Sigmoid colon (tissue), 7 donors: Measurements from ENCODE around the gene KCTD15. TPM values are rescaled to one million over a fixed set of nuclear protein-coding genes. Genes with fewer than 3 reads are reported as not detected.

Source experiments
- DNase-seq: peaks from one replicate; pipeline ENCODE4 v3.0.0-alpha.2; 2019
- H3K27ac ChIP-seq, 4 donors: fragments of 200-600 bp; sonication (generic); one replicate each; pipeline ENCODE4 v1.5.1; 2016 to 2019; ENCODE audit warnings: mild to moderate bottlenecking in 1 of 4
- H3K27me3 ChIP-seq, 3 donors: fragments of 200-600 bp; sonication (generic); one replicate each; pipeline ENCODE4 v1.5.1; 2019; ENCODE audit warnings: mild to moderate bottlenecking in 1 of 3
- H3K36me3 ChIP-seq, 4 donors: fragments of 200-600 bp; sonication (generic); one replicate each; pipeline ENCODE4 v1.5.1; 2016 to 2019
- H3K4me1 ChIP-seq, 4 donors: fragments of 200-600 bp; sonication (generic); one replicate each; pipeline ENCODE4 v1.5.1; 2017 to 2019
- H3K4me3 ChIP-seq, 4 donors: fragments of 200-600 bp; sonication (generic); one replicate each; pipeline ENCODE4 v1.5.1; 2017 to 2019; ENCODE audit warnings: mild to moderate bottlenecking in 2 of 4, moderate library complexity in 1 of 4
- H3K9me3 ChIP-seq, 4 donors: fragments of 200-600 bp in 3 of 4; sonication (generic) in 3 of 4; one replicate each; pipeline versions ENCODE4 v1.5.1 to v1.6.1; 2013 to 2019
- CTCF ChIP-seq, 4 experiments: fragments of 450-650 bp in 3 of 4; fragments of 200-600 bp in 1 of 4; IDR thresholded peaks; one replicate each; pipeline ENCODE4 v1.5.1; 2016 to 2019; ENCODE audit warnings: antibody characterized with exemption in 4 of 4, mild to moderate bottlenecking in 3 of 4, moderate library complexity in 2 of 4
- EP300 ChIP-seq, 4 donors: sonication (generic); formaldehyde crosslinking; IDR thresholded peaks; one replicate each; pipeline ENCODE4 v1.6.1; 2017; ENCODE audit warnings: antibody characterized with exemption in 4 of 4
- POLR2A ChIP-seq, 2 donors: fragments of 450-650 bp; IDR thresholded peaks; one replicate each; pipeline ENCODE4 v1.6.1; 2016; ENCODE audit warnings: antibody characterized with exemption in 2 of 2, mild to moderate bottlenecking in 2 of 2, moderate library complexity in 2 of 2
- POLR2AphosphoS5 ChIP-seq, 4 donors: sonication (generic); formaldehyde crosslinking; IDR thresholded peaks; one replicate each; pipeline ENCODE4 v1.6.1; 2017; ENCODE audit warnings: antibody characterized with exemption in 4 of 4
- WGBS, 2 donors: extraction: QIAGEN DNeasy Blood & Tissue Kit; methylation state at CpG; one replicate each; pipeline ENCODE4 v1.1.7; 2013; 5-methylcytosine and 5-hydroxymethylcytosine counted together
- intact Hi-C: fragments of 100-400 bp; cut with DNase I; formaldehyde crosslinking; loops from one replicate; pipeline ENCODE4 v1.15.1; 2023
- polyA plus RNA-seq, 3 donors: library from polyadenylated mRNA; stranded (reverse); fragments of 200-250 nt; gene quantifications; one replicate each; pipeline ENCODE4 v1.2.3, GENCODE V29; 2013
- total RNA-seq, 4 donors: library from RNA; depleted of rRNA; stranded (reverse); fragments of >200 nt; gene quantifications; one replicate each; pipeline ENCODE4 v1.1.0, GENCODE V29; 2016
- donor health status: healthy with polysubstance abuse.
- donor health status: Bipolar disorder and iron deficiency.
- donor health status: healthy.

Gene KCTD15
- total and polyA plus RNA-seq, 7 donors = 3.0 to 132 (median 52.8) TPM

GRCh38 chr19:33801411-33801810 is 4.7 kb downstream of the KCTD15 start:
- Histone ChIP-seq H3K4me1 (peaks cover 0 to 72% (median 60%) of the 10 kb centered on the region in 4 donors), H3K36me3 (peaks cover 0 to 42% (median 23%) of the 10 kb centered on the region in 4 donors), H3K9me3 (no peaks in the 10 kb centered on the region), H3K27ac (peak overlapping the region in 3 of 4 donors; percentile 1 to 97 (median 72)), H3K27me3 (no peaks in the 10 kb centered on the region), H3K4me3 (no peak overlapping the region)
- DNase-seq = no peak
- intact Hi-C loops = no loop called here
- TF ChIP-seq EP300 (IDR thresholded peaks at IDR 0.05) (no peak), POLR2A (IDR thresholded peaks at IDR 0.05) (no peak), POLR2AphosphoS5 (IDR thresholded peaks at IDR 0.05) (no peak), CTCF (IDR thresholded peaks at IDR 0.05) (no peak)
- 98% methylated on average over 5 of the region's 5 CpGs for WGBS, 2 donors

GRCh38 chr19:33802001-33802400 is 5.3 kb downstream of the KCTD15 start:
- Histone ChIP-seq H3K36me3 (peaks cover 2 to 48% (median 25%) of the 10 kb centered on the region in 4 donors), H3K4me3 (no peak overlapping the region), H3K9me3 (no peaks in the 10 kb centered on the region), H3K27ac (peak overlapping the region; percentile 1 to 97 (median 74)), H3K4me1 (peaks cover 0 to 73% (median 62%) of the 10 kb centered on the region in 4 donors), H3K27me3 (no peaks in the 10 kb centered on the region)
- 88 to 91% methylated on average over 10 of the region's 10 CpGs for WGBS, 2 donors
- intact Hi-C loops = no loop called here
- DNase-seq = no peak
- TF ChIP-seq POLR2A (IDR thresholded peaks at IDR 0.05) (no peak), EP300 (IDR thresholded peaks at IDR 0.05) (no peak), POLR2AphosphoS5 (IDR thresholded peaks at IDR 0.05) (no peak), CTCF (IDR thresholded peaks at IDR 0.05) (no peak)

- H3K27ac ChIP-seq = peak overlapping the region; percentile 69 to 97 (median 74)
- TF ChIP-seq POLR2AphosphoS5 (IDR thresholded peaks at IDR 0.05) (no peak), EP300 (IDR thresholded peaks at IDR 0.05) (no peak), POLR2A (IDR thresholded peaks at IDR 0.05) (no peak), CTCF (IDR thresholded peaks at IDR 0.05) (no peak)
- WGBS, 2 donors = 92 to 94% methylated on average over 1 of the region's 1 CpG
- no peaks in the 10 kb centered on the region for H3K9me3 ChIP-seq
- DNase-seq = no peak
- H3K27me3 ChIP-seq = no peaks in the 10 kb centered on the region
- H3K36me3 ChIP-seq = peaks cover 6 to 56% (median 29%) of the 10 kb centered on the region in 4 donors
- no peak overlapping the region for H3K4me3 ChIP-seq
- intact Hi-C loops = no loop called here
- peaks cover 0 to 73% (median 62%) of the 10 kb centered on the region in 4 donors for H3K4me1 ChIP-seq
Observed at GRCh38 chr19:33802801-33803200, 6.1 kb downstream of the KCTD15 start.

- TF ChIP-seq EP300 (IDR thresholded peaks at IDR 0.05) (no peak), POLR2AphosphoS5 (IDR thresholded peaks at IDR 0.05) (no peak), CTCF (IDR thresholded peaks at IDR 0.05) (no peak), POLR2A (IDR thresholded peaks at IDR 0.05) (no peak)
- WGBS, 2 donors = 90 to 95% methylated on average over 9 of the region's 9 CpGs
- intact Hi-C loops = no loop called here
- DNase-seq = no peak
- H3K27ac ChIP-seq = peak overlapping the region; percentile 69 to 97 (median 74)
- H3K9me3 ChIP-seq = no peaks in the 10 kb centered on the region
- H3K27me3 ChIP-seq = no peaks in the 10 kb centered on the region
- peaks cover 0 to 72% (median 62%) of the 10 kb centered on the region in 4 donors for H3K4me1 ChIP-seq
- no peak overlapping the region for H3K4me3 ChIP-seq
- peaks cover 6 to 62% (median 31%) of the 10 kb centered on the region in 4 donors for H3K36me3 ChIP-seq
Observed at GRCh38 chr19:33803383-33803782, 6.7 kb downstream of the KCTD15 start.
